ENCODE results near the gene ANGPTL8.

The ANGPTL8 gene

GRCh38 chr19:11278670-11279069, 39.3 kb downstream of the ANGPTL8 start:
- Histone ChIP-seq H3K4ac (ENCODE audit: low read length) (no peak overlapping the region), H3K36me3 (replicated peaks in 1 of 2; ENCODE audit: control insufficient read depth in 2 of 2, insufficient read depth in 2 of 2, low read length in 2 of 2) (no peaks in the 10 kb centered on the region), H2BK15ac (ENCODE audit: low read length) (no peak overlapping the region), H4K91ac (ENCODE audit: low read depth, low read length, poor library complexity) (no peak overlapping the region), H3K4me3 (ENCODE audit: low read length in 2 of 2) (no peak overlapping the region), H3K79me1 (ENCODE audit: low read depth, low read length) (no peaks in the 10 kb centered on the region), H3K27me3 (ENCODE audit: control insufficient read depth in 3 of 3, insufficient read depth in 3 of 3, low read depth in 1 of 3, low read length in 3 of 3) (no peaks in the 10 kb centered on the region), H3K23ac (ENCODE audit: low read depth, low read length, poor library complexity) (no peak overlapping the region), H3K27ac (replicated peaks; ENCODE audit: low read length) (no peak overlapping the region), H4K8ac (ENCODE audit: low read depth, low read length) (no peak overlapping the region), H3K9ac (ENCODE audit: low read depth, low read length, poor library complexity) (no peak overlapping the region), H3K18ac (ENCODE audit: low read length) (no peak overlapping the region), H3K4me1 (ENCODE audit: control insufficient read depth in 2 of 2, insufficient read depth in 1 of 2, low read depth in 1 of 2, low read length in 2 of 2) (peaks cover 2 to 21% of the 10 kb centered on the region in 2 donors), H2AK5ac (ENCODE audit: low read depth, low read length) (no peak overlapping the region), H3K14ac (ENCODE audit: low read length) (no peak overlapping the region), H2BK5ac (ENCODE audit: low read length) (no peak overlapping the region), H2BK12ac (ENCODE audit: low read length) (no peak overlapping the region), H3K9me3 (replicated peaks in 1 of 2; ENCODE audit: control insufficient read depth in 2 of 2, insufficient read depth in 1 of 2, low read depth in 1 of 2, low read length in 2 of 2) (peaks cover 4% of the 10 kb centered on the region in 2 donors), H2AFZ (ENCODE audit: low read length) (no peak overlapping the region), H2BK120ac (ENCODE audit: low read depth, low read length) (no peak overlapping the region), H3K4me2 (ENCODE audit: insufficient read depth, low read length, poor library complexity, severe bottlenecking) (no peak overlapping the region)
- no peak for DNase-seq (ENCODE audit: low spot score)
- WGBS, 2 donors (ENCODE audit: extremely low coverage in 2 of 2, insufficient read length in 2 of 2, insufficient replicate concordance in 1 of 2): no CpG with 5 or more reads among the region's 6 CpGs

- H2AK5ac ChIP-seq (ENCODE audit: low read depth, low read length): no peak overlapping the region
- H4K8ac ChIP-seq (ENCODE audit: low read depth, low read length): no peak overlapping the region
- no peak for DNase-seq (ENCODE audit: low spot score)
- H3K27ac ChIP-seq (replicated peaks; ENCODE audit: low read length): no peak overlapping the region
- peaks cover 4% of the 10 kb centered on the region in 2 donors for H3K9me3 ChIP-seq (replicated peaks in 1 of 2; ENCODE audit: control insufficient read depth in 2 of 2, insufficient read depth in 1 of 2, low read depth in 1 of 2, low read length in 2 of 2)
- no CpG with 5 or more reads among the region's 5 CpGs for WGBS, 2 donors (ENCODE audit: extremely low coverage in 2 of 2, insufficient read length in 2 of 2, insufficient replicate concordance in 1 of 2)
- H3K4me3 ChIP-seq (ENCODE audit: low read length in 2 of 2): no peak overlapping the region
- H2AFZ ChIP-seq (ENCODE audit: low read length): peak overlapping the region; percentile 68
- no peak overlapping the region for H2BK12ac ChIP-seq (ENCODE audit: low read length)
- peak overlapping the region; percentile 91 for H2BK120ac ChIP-seq (ENCODE audit: low read depth, low read length)
- no peaks in the 10 kb centered on the region for H3K27me3 ChIP-seq (ENCODE audit: control insufficient read depth in 3 of 3, insufficient read depth in 3 of 3, low read depth in 1 of 3, low read length in 3 of 3)
- H2BK15ac ChIP-seq (ENCODE audit: low read length): no peak overlapping the region
- no peaks in the 10 kb centered on the region for H3K79me1 ChIP-seq (ENCODE audit: low read depth, low read length)
- no peaks in the 10 kb centered on the region for H3K36me3 ChIP-seq (replicated peaks in 1 of 2; ENCODE audit: control insufficient read depth in 2 of 2, insufficient read depth in 2 of 2, low read length in 2 of 2)
- H3K14ac ChIP-seq (ENCODE audit: low read length): no peak overlapping the region
- peaks cover 2 to 21% of the 10 kb centered on the region in 2 donors for H3K4me1 ChIP-seq (ENCODE audit: control insufficient read depth in 2 of 2, insufficient read depth in 1 of 2, low read depth in 1 of 2, low read length in 2 of 2)
- no peak overlapping the region for H3K4me2 ChIP-seq (ENCODE audit: insufficient read depth, low read length, poor library complexity, severe bottlenecking)
- no peak overlapping the region for H2BK5ac ChIP-seq (ENCODE audit: low read length)
- no peak overlapping the region for H3K9ac ChIP-seq (ENCODE audit: low read depth, low read length, poor library complexity)
- H3K23ac ChIP-seq (ENCODE audit: low read depth, low read length, poor library complexity): no peak overlapping the region
- no peak overlapping the region for H3K4ac ChIP-seq (ENCODE audit: low read length)
- H3K18ac ChIP-seq (ENCODE audit: low read length): no peak overlapping the region
- no peak overlapping the region for H4K91ac ChIP-seq (ENCODE audit: low read depth, low read length, poor library complexity)
Observed at GRCh38 chr19:11279505-11280236, 40.3 kb downstream of the ANGPTL8 start.

GRCh38 chr19:11281356-11282049, 42.1 kb downstream of the ANGPTL8 start:
- H3K27me3 ChIP-seq (ENCODE audit: control insufficient read depth in 3 of 3, insufficient read depth in 3 of 3, low read depth in 1 of 3, low read length in 3 of 3): no peaks in the 10 kb centered on the region
- peaks cover 4% of the 10 kb centered on the region in 2 donors for H3K9me3 ChIP-seq (replicated peaks in 1 of 2; ENCODE audit: control insufficient read depth in 2 of 2, insufficient read depth in 1 of 2, low read depth in 1 of 2, low read length in 2 of 2)
- no peak overlapping the region for H4K8ac ChIP-seq (ENCODE audit: low read depth, low read length)
- H3K9ac ChIP-seq (ENCODE audit: low read depth, low read length, poor library complexity): no peak overlapping the region
- no peak overlapping the region for H3K27ac ChIP-seq (replicated peaks; ENCODE audit: low read length)
- H2BK12ac ChIP-seq (ENCODE audit: low read length): no peak overlapping the region
- H2BK120ac ChIP-seq (ENCODE audit: low read depth, low read length): no peak overlapping the region
- no peaks in the 10 kb centered on the region for H3K79me1 ChIP-seq (ENCODE audit: low read depth, low read length)
- H3K18ac ChIP-seq (ENCODE audit: low read length): no peak overlapping the region
- no peak overlapping the region for H2AK5ac ChIP-seq (ENCODE audit: low read depth, low read length)
- no peak overlapping the region for H3K23ac ChIP-seq (ENCODE audit: low read depth, low read length, poor library complexity)
- no peak overlapping the region for H4K91ac ChIP-seq (ENCODE audit: low read depth, low read length, poor library complexity)
- no peak overlapping the region for H3K4ac ChIP-seq (ENCODE audit: low read length)
- H3K4me2 ChIP-seq (ENCODE audit: insufficient read depth, low read length, poor library complexity, severe bottlenecking): no peak overlapping the region
- H3K14ac ChIP-seq (ENCODE audit: low read length): no peak overlapping the region
- H2BK5ac ChIP-seq (ENCODE audit: low read length): no peak overlapping the region
- DNase-seq (ENCODE audit: low spot score): no peak
- no peak overlapping the region for H2AFZ ChIP-seq (ENCODE audit: low read length)
- H3K4me3 ChIP-seq (ENCODE audit: low read length in 2 of 2): no peak overlapping the region
- H2BK15ac ChIP-seq (ENCODE audit: low read length): no peak overlapping the region
- H3K4me1 ChIP-seq (ENCODE audit: control insufficient read depth in 2 of 2, insufficient read depth in 1 of 2, low read depth in 1 of 2, low read length in 2 of 2): peaks cover 2 to 14% of the 10 kb centered on the region in 2 donors
- no CpG with 5 or more reads among the region's 11 CpGs for WGBS, 2 donors (ENCODE audit: extremely low coverage in 2 of 2, insufficient read length in 2 of 2, insufficient replicate concordance in 1 of 2)
- H3K36me3 ChIP-seq (replicated peaks in 1 of 2; ENCODE audit: control insufficient read depth in 2 of 2, insufficient read depth in 2 of 2, low read length in 2 of 2): no peaks in the 10 kb centered on the region

GRCh38 chr19:11284515-11284914, 45.1 kb downstream of the ANGPTL8 start:
- H4K8ac ChIP-seq (ENCODE audit: low read depth, low read length): no peak overlapping the region
- H3K9ac ChIP-seq (ENCODE audit: low read depth, low read length, poor library complexity): no peak overlapping the region
- no peak overlapping the region for H3K23ac ChIP-seq (ENCODE audit: low read depth, low read length, poor library complexity)
- H3K79me1 ChIP-seq (ENCODE audit: low read depth, low read length): no peaks in the 10 kb centered on the region
- DNase-seq (ENCODE audit: low spot score): no peak
- H2AK5ac ChIP-seq (ENCODE audit: low read depth, low read length): no peak overlapping the region
- WGBS, 2 donors (ENCODE audit: extremely low coverage in 2 of 2, insufficient read length in 2 of 2, insufficient replicate concordance in 1 of 2): no CpG with 5 or more reads among the region's 6 CpGs
- H3K27me3 ChIP-seq (ENCODE audit: control insufficient read depth in 3 of 3, insufficient read depth in 3 of 3, low read depth in 1 of 3, low read length in 3 of 3): no peaks in the 10 kb centered on the region
- H3K4ac ChIP-seq (ENCODE audit: low read length): no peak overlapping the region
- H2BK15ac ChIP-seq (ENCODE audit: low read length): no peak overlapping the region
- no peak overlapping the region for H3K4me2 ChIP-seq (ENCODE audit: insufficient read depth, low read length, poor library complexity, severe bottlenecking)
- H2BK12ac ChIP-seq (ENCODE audit: low read length): no peak overlapping the region
- H3K36me3 ChIP-seq (replicated peaks in 1 of 2; ENCODE audit: control insufficient read depth in 2 of 2, insufficient read depth in 2 of 2, low read length in 2 of 2): no peaks in the 10 kb centered on the region
- H3K14ac ChIP-seq (ENCODE audit: low read length): no peak overlapping the region
- H2BK5ac ChIP-seq (ENCODE audit: low read length): no peak overlapping the region
- no peak overlapping the region for H3K27ac ChIP-seq (replicated peaks; ENCODE audit: low read length)
- no peak overlapping the region for H3K4me3 ChIP-seq (ENCODE audit: low read length in 2 of 2)
- H2BK120ac ChIP-seq (ENCODE audit: low read depth, low read length): no peak overlapping the region
- no peak overlapping the region for H4K91ac ChIP-seq (ENCODE audit: low read depth, low read length, poor library complexity)
- no peak overlapping the region for H3K18ac ChIP-seq (ENCODE audit: low read length)
- no peak overlapping the region for H2AFZ ChIP-seq (ENCODE audit: low read length)
- peaks cover 2 to 5% of the 10 kb centered on the region in 2 donors for H3K4me1 ChIP-seq (ENCODE audit: control insufficient read depth in 2 of 2, insufficient read depth in 1 of 2, low read depth in 1 of 2, low read length in 2 of 2)
- no peaks in the 10 kb centered on the region for H3K9me3 ChIP-seq (replicated peaks in 1 of 2; ENCODE audit: control insufficient read depth in 2 of 2, insufficient read depth in 1 of 2, low read depth in 1 of 2, low read length in 2 of 2)
